HG02884 (cell line): ENCODE measurements around the gene PCDHA8.
"Not testable (repeated sequence)": the region's sequence is repeated elsewhere in the genome, so short reads cannot be mapped to it uniquely, and the experiment has no call there.

Source experiments
- ATAC-seq: cut with Tn5 transposase; IDR thresholded peaks from one replicate; pipeline ENCODE4 v1.9.1; 2021; ENCODE audit warnings: mild to moderate bottlenecking, moderate library complexity; ENCODE audit not compliant: unreplicated experiment

PCDHA8 gene

DNA sequence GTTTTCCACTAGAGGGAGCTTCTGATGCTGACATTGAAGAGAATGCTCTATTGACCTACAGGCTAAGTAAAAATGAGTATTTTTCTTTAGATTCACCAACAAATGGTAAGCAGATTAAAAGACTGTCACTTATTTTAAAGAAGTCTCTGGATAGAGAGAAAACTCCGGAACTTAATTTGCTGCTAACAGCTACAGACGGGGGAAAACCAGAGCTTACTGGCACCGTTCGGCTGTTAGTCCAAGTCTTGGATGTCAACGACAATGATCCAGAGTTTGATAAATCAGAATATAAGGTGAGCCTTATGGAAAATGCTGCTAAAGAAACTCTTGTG lies 28.5 kb downstream of the PCDHA8 start:
- ATAC-seq = no peak

DNA sequence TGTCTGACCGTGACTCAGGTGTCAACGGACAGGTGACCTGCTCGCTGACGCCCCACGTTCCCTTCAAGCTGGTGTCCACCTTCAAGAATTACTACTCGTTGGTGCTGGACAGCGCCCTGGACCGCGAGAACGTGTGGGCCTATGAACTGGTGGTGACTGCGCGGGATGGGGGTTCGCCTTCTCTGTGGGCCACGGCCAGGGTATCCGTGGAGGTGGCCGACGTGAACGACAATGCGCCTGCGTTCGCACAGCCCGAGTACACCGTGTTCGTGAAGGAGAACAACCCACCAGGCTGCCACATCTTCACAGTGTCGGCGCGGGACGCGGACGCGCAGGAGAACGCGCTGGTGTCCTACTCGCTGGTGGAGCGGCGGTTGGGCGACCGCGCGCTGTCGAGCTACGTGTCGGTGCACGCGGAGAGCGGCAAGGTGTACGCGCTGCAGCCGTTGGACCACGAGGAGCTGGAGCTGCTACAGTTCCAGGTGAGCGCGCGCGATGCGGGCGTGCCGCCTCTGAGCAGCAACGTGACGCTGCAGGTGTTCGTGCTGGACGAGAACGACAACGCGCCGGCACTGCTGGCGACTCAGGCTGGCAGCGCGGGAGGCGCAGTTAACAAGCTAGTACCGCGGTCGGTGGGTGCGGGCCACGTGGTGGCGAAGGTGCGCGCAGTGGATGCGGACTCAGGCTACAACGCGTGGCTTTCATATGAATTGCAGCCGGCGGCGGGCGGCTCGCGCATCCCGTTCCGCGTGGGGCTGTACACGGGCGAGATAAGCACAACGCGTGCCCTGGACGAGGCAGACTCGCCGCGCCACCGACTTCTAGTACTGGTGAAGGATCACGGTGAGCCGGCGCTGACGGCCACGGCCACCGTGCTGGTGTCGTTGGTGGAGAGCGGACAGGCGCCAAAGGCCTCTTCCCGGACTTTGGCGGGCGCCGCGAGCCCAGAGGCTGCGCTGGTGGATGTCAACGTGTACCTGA lies 29.5 kb downstream of the PCDHA8 start:
- ATAC-seq = no peak

DNA sequence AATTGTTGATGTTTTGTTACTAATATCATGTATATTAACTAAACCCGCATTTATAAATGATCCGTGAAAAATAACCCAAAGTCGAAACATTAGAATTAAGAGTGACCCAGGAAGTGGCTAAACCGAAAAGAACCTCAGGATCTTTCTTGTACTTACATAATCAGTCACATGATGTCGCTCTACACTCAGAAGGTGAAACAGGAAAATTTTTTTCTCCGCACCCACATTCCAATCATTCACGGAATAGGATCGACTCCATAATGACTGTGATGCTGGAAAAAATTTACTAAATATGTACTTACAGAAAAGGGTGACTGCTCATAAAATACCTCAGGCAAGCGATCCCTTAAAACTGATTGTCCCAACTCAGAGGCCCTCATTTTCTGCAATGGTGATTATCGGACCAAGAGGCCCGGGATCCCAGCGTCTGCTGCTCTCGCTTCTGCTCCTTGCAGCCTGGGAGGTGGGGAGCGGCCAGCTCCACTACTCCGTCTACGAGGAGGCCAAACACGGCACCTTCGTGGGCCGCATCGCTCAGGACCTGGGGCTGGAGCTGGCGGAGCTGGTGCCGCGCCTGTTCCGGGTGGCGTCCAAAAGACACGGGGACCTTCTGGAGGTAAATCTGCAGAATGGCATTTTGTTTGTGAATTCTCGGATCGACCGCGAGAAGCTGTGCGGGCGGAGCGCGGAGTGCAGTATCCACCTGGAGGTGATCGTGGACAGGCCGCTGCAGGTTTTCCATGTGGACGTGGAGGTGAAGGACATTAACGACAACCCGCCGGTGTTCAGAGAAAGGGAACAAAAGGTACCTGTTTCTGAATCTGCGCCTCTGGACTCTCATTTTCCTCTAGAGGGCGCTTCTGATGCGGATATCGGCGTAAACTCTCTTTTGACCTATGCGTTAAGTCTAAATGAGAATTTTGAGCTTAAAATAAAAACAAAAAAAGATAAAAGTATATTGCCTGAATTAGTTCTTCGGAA lies 34.4 kb downstream of the PCDHA8 start, which contains the start of gene PCDHA12:
Gene PCDHA12 (plus strand): TSS at position 224 of the 981 bp plus-strand sequence. CDS start 165 bp downstream, at position 389.
- ATAC-seq = no peak

DNA sequence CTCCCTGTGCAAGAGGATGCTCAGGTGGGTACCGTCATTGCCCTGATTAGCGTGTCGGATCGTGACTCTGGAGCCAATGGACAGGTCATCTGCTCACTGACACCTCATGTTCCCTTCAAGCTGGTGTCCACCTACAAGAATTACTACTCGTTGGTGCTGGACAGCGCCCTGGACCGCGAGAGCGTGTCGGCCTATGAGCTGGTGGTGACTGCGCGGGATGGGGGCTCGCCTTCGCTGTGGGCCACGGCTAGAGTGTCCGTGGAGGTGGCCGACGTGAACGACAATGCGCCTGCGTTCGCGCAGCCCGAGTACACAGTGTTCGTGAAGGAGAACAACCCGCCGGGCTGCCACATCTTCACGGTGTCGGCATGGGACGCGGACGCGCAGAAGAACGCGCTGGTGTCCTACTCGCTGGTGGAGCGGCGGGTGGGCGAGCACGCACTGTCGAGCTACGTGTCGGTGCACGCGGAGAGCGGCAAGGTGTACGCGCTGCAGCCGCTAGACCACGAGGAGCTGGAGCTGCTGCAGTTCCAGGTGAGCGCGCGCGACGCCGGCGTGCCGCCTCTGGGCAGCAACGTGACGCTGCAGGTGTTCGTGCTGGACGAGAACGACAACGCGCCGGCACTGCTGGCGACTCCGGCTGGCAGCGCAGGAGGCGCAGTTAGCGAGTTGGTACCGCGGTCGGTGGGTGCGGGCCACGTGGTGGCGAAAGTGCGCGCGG lies 35.7 kb downstream of the PCDHA8 start:
- not testable (repeated sequence) for ATAC-seq

DNA sequence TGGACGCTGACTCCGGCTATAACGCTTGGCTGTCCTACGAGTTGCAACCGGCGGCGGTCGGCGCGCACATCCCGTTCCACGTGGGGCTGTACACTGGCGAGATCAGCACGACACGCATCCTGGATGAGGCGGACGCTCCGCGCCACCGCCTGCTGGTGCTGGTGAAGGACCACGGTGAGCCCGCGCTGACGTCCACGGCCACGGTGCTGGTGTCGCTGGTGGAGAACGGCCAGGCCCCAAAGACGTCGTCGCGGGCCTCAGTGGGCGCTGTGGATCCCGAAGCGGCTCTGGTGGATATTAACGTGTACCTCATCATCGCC lies 36.2 kb downstream of the PCDHA8 start:
- ATAC-seq = no peak

DNA sequence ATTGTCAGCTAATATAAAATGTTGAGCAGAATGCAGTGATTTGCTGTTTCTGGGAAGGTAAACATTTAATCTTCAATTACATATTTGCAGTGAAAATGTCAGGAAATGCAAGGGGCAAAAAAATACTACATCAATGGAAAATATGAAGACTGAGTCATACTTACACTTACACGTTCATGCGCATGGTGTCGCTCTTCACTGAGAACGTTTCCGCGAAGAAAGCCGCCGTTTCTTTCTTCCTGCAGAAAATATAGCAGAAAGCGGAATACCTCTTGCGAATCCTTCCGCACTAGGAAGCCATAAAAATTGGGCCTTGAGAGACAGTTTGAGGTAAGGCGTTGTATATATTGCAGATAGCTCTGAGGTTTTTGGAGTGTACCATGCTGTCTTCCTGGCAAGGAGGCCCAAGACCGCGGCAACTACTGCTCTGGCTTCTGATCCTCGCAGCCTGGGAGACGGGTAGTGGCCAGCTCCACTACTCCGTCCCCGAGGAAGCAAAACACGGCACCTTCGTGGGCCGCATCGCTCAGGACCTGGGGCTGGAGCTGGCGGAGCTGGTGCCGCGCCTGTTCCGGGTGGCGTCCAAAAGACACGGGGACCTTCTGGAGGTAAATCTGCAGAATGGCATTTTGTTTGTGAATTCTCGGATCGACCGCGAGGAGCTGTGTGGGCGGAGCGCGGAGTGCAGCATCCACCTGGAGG lies 41.1 kb downstream of the PCDHA8 start, which contains the start of gene PCDHA13:
Gene PCDHA13 (plus strand): TSS at position 236 of the 702 bp plus-strand sequence. CDS start 145 bp downstream, at position 381.
- no peak for ATAC-seq

DNA sequence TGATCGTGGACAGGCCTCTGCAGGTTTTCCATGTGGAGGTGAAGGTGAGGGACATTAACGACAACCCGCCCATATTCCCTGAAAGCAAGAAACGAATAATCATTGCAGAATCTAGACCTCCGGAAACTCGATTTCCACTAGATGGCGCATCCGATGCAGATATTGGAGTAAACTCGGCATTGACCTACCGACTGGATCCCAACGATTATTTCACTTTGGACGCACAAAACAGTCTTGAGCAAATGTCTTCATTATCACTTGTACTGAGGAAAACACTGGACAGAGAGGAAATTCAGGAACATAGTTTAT lies 41.6 kb downstream of the PCDHA8 start:
- ATAC-seq = no peak

DNA sequence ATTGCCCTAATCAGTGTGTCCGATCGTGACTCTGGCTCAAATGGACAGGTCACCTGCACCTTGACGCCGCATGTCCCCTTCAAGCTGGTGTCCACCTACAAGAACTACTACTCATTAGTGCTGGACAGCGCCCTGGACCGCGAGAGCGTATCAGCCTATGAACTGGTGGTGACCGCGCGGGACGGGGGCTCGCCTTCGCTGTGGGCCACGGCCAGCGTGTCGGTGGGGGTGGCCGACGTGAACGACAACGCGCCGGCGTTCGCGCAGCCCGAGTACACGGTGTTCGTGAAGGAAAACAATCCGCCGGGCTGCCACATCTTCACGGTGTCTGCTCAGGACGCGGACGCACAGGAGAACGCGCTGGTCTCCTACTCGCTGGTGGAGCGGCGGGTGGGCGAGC lies 42.4 kb downstream of the PCDHA8 start:
- no peak for ATAC-seq

DNA sequence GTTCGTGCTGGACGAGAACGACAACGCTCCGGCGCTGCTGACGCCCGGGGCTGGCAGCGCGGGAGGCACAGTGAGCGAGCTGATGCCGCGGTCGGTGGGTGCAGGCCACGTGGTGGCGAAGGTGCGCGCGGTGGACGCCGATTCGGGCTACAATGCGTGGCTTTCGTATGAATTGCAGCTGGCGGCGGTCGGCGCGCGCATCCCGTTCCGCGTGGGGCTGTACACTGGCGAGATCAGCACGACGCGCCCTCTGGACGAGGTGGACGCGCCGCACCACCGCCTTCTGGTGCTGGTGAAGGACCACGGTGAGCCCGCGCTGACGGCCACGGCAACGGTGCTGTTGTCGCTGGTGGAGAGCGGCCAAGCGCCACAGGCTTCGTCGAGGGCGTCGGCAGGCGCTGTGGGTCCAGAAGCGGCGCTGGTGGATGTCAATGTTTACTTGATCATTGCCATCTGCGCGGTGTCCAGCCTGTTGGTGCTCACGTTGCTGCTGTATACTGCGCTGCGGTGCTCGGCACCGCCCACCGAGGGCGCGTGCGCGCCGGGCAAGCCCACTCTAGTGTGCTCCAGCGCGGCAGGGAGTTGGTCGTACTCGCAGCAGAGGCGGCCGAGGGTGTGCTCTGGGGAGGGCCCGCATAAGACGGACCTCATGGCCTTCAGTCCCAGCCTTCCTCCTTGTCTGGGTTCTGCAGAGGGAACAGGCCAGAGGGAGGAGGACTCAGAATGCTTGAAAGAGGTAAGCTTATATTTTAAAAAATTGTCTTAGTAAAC lies 43.1 kb downstream of the PCDHA8 start:
- no peak for ATAC-seq
